Body of pancreas (tissue), 4 donors: Measurements from ENCODE around the gene TINAGL1.

ENCODE experiments used
- POLR2A ChIP-seq, 3 donors: fragments of 450-650 bp; IDR thresholded peaks; one replicate each; pipeline ENCODE4 v1.6.1; 2016; ENCODE audit warnings: antibody characterized with exemption in 3 of 3, mild to moderate bottlenecking in 2 of 3
- TF ChIP-seq, protein P1 (sequence below), 7 experiments: fragments of 450-650 bp in 4 of 7; fragments of 200-600 bp in 3 of 7; sonication (generic) in 3 of 7; IDR thresholded peaks; one replicate each; pipeline ENCODE4 v1.5.1; 2016 to 2019; ENCODE audit warnings: antibody characterized with exemption in 7 of 7

DNA sequence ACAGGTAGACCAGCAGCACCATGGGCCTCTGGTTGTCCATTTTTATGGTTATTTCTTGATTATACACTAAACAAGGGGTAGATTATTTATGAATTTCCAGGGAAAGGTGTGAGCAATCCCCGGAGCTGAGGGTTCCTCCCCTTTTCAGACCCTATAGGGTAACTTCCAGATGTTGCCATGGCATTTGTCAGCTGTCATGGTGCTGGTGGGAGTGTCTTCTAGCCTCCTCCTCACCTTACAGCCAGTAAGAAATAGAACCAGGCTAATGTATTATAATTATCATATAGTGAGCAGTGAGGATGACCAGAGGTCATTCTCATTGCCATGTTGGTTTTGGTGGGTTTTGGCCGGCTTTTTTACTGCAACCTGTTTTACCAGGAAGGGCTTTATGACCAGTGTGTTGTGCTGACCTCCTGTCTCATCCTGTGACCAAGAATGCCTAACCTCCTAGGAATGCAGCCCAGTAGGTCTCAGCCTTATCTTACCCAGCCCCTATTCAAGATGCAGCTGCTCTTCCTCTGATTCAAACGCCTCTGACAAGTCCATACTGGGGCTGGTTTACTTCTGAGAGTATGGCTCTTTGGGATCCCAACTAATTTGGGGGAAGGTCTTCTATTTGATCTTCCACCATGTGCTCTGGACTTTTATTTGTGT lies 13.5 kb upstream of the TINAGL1 start:
- TF ChIP-seq POLR2A (IDR thresholded peaks at IDR 0.05), result no peak
- TF ChIP-seq, protein P1, sequence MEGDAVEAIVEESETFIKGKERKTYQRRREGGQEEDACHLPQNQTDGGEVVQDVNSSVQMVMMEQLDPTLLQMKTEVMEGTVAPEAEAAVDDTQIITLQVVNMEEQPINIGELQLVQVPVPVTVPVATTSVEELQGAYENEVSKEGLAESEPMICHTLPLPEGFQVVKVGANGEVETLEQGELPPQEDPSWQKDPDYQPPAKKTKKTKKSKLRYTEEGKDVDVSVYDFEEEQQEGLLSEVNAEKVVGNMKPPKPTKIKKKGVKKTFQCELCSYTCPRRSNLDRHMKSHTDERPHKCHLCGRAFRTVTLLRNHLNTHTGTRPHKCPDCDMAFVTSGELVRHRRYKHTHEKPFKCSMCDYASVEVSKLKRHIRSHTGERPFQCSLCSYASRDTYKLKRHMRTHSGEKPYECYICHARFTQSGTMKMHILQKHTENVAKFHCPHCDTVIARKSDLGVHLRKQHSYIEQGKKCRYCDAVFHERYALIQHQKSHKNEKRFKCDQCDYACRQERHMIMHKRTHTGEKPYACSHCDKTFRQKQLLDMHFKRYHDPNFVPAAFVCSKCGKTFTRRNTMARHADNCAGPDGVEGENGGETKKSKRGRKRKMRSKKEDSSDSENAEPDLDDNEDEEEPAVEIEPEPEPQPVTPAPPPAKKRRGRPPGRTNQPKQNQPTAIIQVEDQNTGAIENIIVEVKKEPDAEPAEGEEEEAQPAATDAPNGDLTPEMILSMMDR (IDR thresholded peaks at IDR 0.05), result no peak
